Mucosa of descending colon (tissue), 3 donors: ENCODE results near the gene ZNF511. TPM values are rescaled to one million over a fixed set of nuclear protein-coding genes. Genes with fewer than 3 reads are reported as not detected.

Experiments
- ATAC-seq: fragments of 200-7000 bp; cut with Tn5 transposase; one replicate; pipeline ENCODE4 v1.9.1; 2020; ENCODE audit warnings: mild to moderate bottlenecking, moderate library complexity
- DNase-seq, 3 donors: peaks; one replicate each; pipeline ENCODE4 v3.0.0-alpha.2; 2020
- H3K36me3 ChIP-seq: fragments of 200-600 bp; one replicate; pipeline ENCODE4 v1.8.0; 2021; ENCODE audit warnings: low read depth, mild to moderate bottlenecking
- H3K4me1 ChIP-seq: fragments of 200-600 bp; one replicate; pipeline ENCODE4 v1.8.0; 2021; ENCODE audit warnings: low read depth, mild to moderate bottlenecking
- H3K4me3 ChIP-seq: fragments of 200-600 bp; one replicate; pipeline ENCODE4 v1.8.0; 2021; ENCODE audit warnings: mild to moderate bottlenecking
- H3K9me3 ChIP-seq: fragments of 200-600 bp; one replicate; pipeline ENCODE4 v1.8.0; 2021; ENCODE audit warnings: mild to moderate bottlenecking
- intact Hi-C, 2 donors: fragments of 100-400 bp; cut with DNase I in 1 of 2; cut with micrococcal nuclease in 1 of 2; formaldehyde crosslinking; loops; one replicate each; pipeline versions ENCODE4 v1.11.0 to v1.11.1; 2022; cut with DNase I, micrococcal nuclease
- total RNA-seq, 3 donors: library from RNA; stranded (reverse); fragmentation: NEBNext Ultra II Directional in 2 of 3; extraction: Animal tissue kit (Norgen Biotek cat#: 25700) in 2 of 3; gene quantifications; one replicate each; pipeline versions ENCODE4 v1.2.1 to v1.2.4, GENCODE V29; 2021 to 2023
- TF ChIP-seq, protein P1 (sequence below): fragments of 200-600 bp; IDR thresholded peaks from one replicate; pipeline ENCODE4 v1.8.0; 2022; ENCODE audit warnings: antibody characterized with exemption, mild to moderate bottlenecking
- donor health status: DM: no; HTN: no; CAD: no; lungs with moderate emphysema.
- donor health status: DM: no; HTN: no; CAD: no.
- donor health status: DM: no; HTN: yes; CAD: no.

Gene ZNF511
- total RNA-seq, 3 donors from 2014 or later = 39.1 to 54.0 (median 42.7) TPM

DNA sequence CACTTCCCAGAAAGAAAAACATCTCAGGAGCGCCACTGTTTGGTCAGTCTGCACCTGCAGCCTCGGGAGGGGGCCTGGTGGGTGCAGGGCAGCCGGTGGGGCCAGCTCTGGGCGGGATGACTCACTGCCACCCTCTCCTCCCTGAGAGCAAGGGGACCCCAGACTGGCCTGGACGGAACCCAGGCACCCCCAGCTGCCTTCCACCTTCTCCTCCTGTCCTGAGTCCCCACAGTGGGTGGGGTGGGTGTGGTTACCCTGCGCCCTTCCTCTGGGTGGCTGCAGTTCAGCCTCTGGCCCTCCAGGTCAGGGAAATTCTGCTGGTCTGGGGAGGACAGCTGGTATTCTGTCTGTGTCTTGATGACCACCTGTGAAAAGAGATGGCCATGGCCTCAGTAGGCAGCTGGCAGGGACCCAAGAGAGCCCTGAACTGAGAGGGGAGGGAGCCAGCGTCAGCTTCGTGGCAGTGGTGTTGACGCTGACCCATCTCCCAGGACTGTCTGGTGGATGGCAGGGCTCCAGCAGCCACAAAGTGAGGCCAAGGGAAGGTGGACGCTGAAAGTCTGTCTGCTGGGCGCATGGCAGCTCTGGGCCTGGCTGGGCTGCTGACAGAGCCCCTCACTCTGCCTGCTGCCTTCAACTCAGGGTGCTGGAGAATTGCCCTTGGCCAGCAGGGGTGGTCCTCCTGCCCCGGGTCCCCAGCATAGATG lies 19.1 kb downstream of the ZNF511 start:
- Histone ChIP-seq H3K9me3 (no peaks in the 10 kb centered on the region), H3K36me3 (no peaks in the 10 kb centered on the region), H3K4me1 (peaks cover 19% of the 10 kb centered on the region), H3K4me3 (no peak overlapping the region)
- DNase-seq = peak in 1 of 3 donors; percentile 22
- TF ChIP-seq, protein P1, sequence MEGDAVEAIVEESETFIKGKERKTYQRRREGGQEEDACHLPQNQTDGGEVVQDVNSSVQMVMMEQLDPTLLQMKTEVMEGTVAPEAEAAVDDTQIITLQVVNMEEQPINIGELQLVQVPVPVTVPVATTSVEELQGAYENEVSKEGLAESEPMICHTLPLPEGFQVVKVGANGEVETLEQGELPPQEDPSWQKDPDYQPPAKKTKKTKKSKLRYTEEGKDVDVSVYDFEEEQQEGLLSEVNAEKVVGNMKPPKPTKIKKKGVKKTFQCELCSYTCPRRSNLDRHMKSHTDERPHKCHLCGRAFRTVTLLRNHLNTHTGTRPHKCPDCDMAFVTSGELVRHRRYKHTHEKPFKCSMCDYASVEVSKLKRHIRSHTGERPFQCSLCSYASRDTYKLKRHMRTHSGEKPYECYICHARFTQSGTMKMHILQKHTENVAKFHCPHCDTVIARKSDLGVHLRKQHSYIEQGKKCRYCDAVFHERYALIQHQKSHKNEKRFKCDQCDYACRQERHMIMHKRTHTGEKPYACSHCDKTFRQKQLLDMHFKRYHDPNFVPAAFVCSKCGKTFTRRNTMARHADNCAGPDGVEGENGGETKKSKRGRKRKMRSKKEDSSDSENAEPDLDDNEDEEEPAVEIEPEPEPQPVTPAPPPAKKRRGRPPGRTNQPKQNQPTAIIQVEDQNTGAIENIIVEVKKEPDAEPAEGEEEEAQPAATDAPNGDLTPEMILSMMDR = no peak
- ATAC-seq = no peak
- intact Hi-C loops = no loop called here

DNA sequence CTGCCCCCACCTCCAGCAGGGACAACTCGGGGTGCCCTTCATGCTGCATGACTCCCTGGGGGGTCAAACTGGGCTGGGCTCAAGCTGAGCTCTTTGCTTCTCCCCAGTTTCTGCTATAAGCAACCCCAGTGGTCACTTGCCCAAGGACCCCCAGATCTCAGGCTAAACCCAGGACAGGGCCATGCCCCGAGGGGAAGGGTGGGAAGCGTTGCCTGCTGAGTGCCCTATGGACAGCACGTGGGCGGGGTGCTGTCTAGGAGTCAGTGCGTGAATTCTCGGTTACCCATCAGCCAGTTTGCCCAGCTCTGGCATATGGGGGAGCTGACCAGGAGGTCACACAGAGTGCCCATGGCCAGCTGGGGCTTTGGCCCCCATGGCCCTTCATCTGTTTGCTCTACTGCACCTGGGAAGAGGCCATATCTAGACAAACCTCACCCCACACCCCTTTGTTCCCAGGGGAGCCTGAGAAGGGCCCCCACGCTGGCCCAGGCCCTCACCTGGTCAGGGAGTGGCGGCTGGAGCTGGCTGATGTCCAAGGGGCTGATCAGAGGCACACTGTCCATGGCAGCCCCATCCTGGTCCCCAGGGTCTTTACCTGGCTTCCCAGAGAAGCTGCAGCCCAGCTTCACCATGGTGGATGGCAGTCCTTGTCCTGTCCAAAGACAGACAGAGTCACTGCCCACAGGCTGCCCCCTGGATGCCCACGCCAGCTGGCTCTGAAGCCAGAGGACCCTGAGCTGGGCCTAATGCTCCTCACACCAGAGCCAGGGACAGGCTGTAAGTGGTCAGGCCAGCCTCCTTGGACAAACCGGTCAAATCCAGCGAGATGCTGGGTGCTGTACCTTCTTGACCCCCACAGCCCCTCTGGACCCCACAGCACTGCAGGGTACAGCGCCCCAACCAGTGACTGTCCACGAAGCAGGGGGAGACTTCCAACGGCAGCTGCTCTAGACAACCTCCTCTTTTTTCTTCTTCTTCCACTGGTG lies 19.9 kb downstream of the ZNF511 start:
- no peak overlapping the region for H3K4me3 ChIP-seq
- no peaks in the 10 kb centered on the region for H3K36me3 ChIP-seq
- TF ChIP-seq, protein P1 = no peak
- DNase-seq (no peak), ATAC-seq (no peak)
- intact Hi-C loops = no loop called here
- peaks cover 19% of the 10 kb centered on the region for H3K4me1 ChIP-seq
- no peaks in the 10 kb centered on the region for H3K9me3 ChIP-seq

DNA sequence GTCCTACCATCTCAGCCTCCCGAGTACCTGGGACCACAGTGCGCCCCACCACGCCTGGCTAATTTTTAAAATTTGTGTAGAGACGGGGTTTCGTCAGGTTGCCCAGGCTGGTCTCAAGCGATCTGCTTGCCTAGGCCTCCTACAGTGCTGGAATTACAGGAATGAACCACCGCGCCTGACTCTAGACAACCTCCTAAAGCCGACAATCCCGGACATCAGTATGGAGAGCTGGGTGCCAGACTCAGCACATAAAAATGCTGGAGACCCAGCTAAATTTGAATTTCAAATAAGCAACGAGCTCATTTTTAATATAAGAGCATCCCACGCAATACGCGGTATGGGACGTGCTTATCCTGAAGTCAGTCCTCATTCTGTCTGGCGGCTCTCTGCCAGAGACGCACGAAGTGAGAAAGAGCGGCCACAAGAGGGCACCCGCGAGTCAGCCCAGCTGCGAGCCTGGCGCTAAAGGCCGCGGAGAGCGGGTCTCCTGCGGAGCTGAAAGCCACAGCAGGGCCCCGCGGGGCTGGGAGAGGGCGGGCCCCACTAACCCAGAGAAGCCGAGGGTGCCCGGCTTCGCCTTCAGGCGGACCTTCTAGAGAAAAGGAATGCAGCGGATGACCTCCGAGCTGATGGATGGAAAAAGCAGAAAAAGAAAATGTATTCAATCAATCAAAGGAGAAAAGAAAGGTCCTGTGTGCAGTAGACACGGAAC lies 20.9 kb downstream of the ZNF511 start:
- Histone ChIP-seq H3K36me3 (no peaks in the 10 kb centered on the region), H3K4me1 (peaks cover 19% of the 10 kb centered on the region), H3K4me3 (no peak overlapping the region), H3K9me3 (no peaks in the 10 kb centered on the region)
- TF ChIP-seq, protein P1 = peak; percentile 92
- intact Hi-C loops = no loop called here
- DNase-seq (peak; percentile 80 to 92 (median 90)), ATAC-seq (peak; percentile 93)

DNA sequence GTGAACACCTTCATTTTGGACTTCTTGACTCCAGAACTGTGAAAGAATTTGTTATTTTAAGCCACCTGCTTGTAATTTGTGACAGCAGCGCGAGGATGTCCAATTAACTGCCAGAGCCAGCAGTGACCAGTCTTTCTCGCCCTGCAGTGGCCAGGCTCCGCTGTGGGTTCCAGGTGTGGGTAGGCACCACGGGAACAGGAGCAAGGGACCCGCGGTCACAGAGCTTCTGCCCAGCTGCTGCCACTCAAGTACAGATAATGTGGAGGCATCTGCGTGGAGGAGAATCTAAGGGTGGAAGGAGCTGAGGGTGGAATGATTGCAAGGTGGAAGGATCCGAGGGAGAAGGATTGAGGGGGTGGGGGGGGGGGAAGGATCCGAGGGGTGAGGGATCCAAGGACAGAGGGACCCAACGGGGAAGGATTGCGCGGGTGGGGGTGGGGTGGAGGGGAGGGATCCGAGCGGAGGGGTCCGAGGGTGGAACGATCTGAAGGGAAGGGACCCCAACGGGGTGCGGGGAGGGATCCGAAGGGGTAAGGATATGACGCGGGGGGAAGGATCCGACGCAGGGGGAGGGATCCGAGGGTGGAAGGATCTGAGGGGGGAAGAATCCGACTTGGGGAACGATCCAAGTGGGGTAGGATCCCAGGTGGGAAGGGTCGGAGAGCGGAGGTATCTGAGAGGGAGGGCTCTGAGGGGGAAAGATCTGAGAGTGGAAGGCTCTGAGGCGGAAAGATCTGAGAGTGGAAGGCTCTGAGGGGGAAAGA lies 24.4 kb downstream of the ZNF511 start:
- ATAC-seq (no peak), DNase-seq (no peak)
- TF ChIP-seq, protein P1 = no peak
- H3K4me1 ChIP-seq = peaks cover 19% of the 10 kb centered on the region
- no peaks in the 10 kb centered on the region for H3K36me3 ChIP-seq
- H3K4me3 ChIP-seq = no peak overlapping the region
- H3K9me3 ChIP-seq = no peaks in the 10 kb centered on the region
- intact Hi-C loops = no loop called here
